Caco-2 (cell line): Measurements from ENCODE around the gene CCDC148. TPM values are rescaled to one million over a fixed set of nuclear protein-coding genes. Genes with fewer than 3 reads are reported as not detected.
"Not testable (repeated sequence)": the region's sequence is repeated elsewhere in the genome, so short reads cannot be mapped to it uniquely, and the experiment has no call there.

Experiments
- BruUV-seq: library from RNA; stranded (reverse); fragments of 400-500 nt; replicated peaks from 2 replicates; lab custom pipeline; 2021; lab: Mats Ljungman, UMichigan
- CTCF ChIA-PET: fragments of 300-600 bp; sonication (Branson Sonifier 250); formaldehyde crosslinking; loops from one replicate; lab custom pipeline; 2022; ENCODE audit warnings: antibody characterized with exemption; lab: Charles Lee
- POLR2A ChIA-PET: fragments of 300-600 bp; sonication (Branson Sonifier 250); formaldehyde crosslinking; loops from one replicate; lab custom pipeline; 2022; ENCODE audit warnings: antibody characterized with exemption; lab: Charles Lee
- DNase-seq, 2 experiments: peaks; one replicate each; pipeline versions ENCODE4 v3.0.0 to v3.0.0-alpha.2; 2020 to 2022
- H3K27me3 ChIP-seq: replicated peaks from 2 replicates; pipeline ENCODE4 v1.6.0; 2011; ENCODE audit warnings: low read length; ENCODE audit not compliant: control insufficient read depth, insufficient read depth
- H3K36me3 ChIP-seq: 2 replicates; pipeline ENCODE4 v1.5.1; 2011; ENCODE audit warnings: low read length; ENCODE audit not compliant: control insufficient read depth, insufficient read depth
- H3K4me1 ChIP-seq: fragments of 250-450 bp; sonication (Bioruptor Pico); 2 replicates; pipeline ENCODE4 v1.5.1; 2020; ENCODE audit warnings: mild to moderate bottlenecking
- H3K4me3 ChIP-seq: 2 replicates; pipeline ENCODE4 v1.5.1; 2011; ENCODE audit warnings: low read depth, mild to moderate bottlenecking, control low read depth, low read length
- H3K9me3 ChIP-seq: fragments of 250-450 bp; sonication (Bioruptor Pico); 2 replicates; pipeline ENCODE4 v1.5.1; 2020; ENCODE audit warnings: mild to moderate bottlenecking, moderate library complexity
- H3K27ac Mint-ChIP-seq: one replicate; pipeline ENCODE4 v1.8.0; 2022; ENCODE audit warnings: mixed read lengths; ENCODE audit not compliant: unreplicated experiment
- H3K27me3 Mint-ChIP-seq: one replicate; pipeline ENCODE4 v1.8.0; 2022; ENCODE audit warnings: mixed read lengths; ENCODE audit not compliant: insufficient read depth, unreplicated experiment
- H3K36me3 Mint-ChIP-seq: one replicate; pipeline ENCODE4 v1.8.0; 2022; ENCODE audit warnings: mild to moderate bottlenecking, mixed read lengths; ENCODE audit not compliant: insufficient read depth, unreplicated experiment
- H3K4me1 Mint-ChIP-seq: one replicate; pipeline ENCODE4 v1.8.0; 2022; ENCODE audit warnings: low read depth, mixed read lengths; ENCODE audit not compliant: unreplicated experiment
- H3K4me3 Mint-ChIP-seq: one replicate; pipeline ENCODE4 v1.8.0; 2022; ENCODE audit warnings: mild to moderate bottlenecking, moderate library complexity, mixed read lengths; ENCODE audit not compliant: unreplicated experiment
- H3K9me3 Mint-ChIP-seq: one replicate; pipeline ENCODE4 v1.8.0; 2022; ENCODE audit warnings: mixed read lengths; ENCODE audit not compliant: unreplicated experiment
- CTCF ChIP-seq, 2 experiments: fragments of 200-600 bp in 1 of 2; IDR thresholded peaks; 1 replicate in 1 of 2; 2 replicates in 1 of 2; pipeline versions ENCODE4 v1.5.1 to v1.8.0; 2011 to 2022; ENCODE audit warnings: antibody characterized with exemption in 1 of 2, control low read depth in 1 of 2, inconsistent platforms in 1 of 2, low read depth in 1 of 2, low read length in 1 of 2, mild to moderate bottlenecking in 1 of 2, moderate library complexity in 1 of 2; ENCODE audit not compliant: insufficient read depth in 1 of 2, severe bottlenecking in 1 of 2, unreplicated experiment in 1 of 2
- intact Hi-C: fragments of 100-400 bp; cut with micrococcal nuclease; formaldehyde crosslinking; loops from one replicate; pipeline ENCODE4 v1.10.0; 2022; ENCODE audit not compliant: unreplicated experiment
- total RNA-seq: library from RNA; stranded (reverse); gene quantifications from 2 replicates; pipeline ENCODE4 v1.2.3, GENCODE V29; 2022

The CCDC148 gene
- total RNA-seq, 1 experiment from 2014 or later = 6.3 TPM

DNA sequence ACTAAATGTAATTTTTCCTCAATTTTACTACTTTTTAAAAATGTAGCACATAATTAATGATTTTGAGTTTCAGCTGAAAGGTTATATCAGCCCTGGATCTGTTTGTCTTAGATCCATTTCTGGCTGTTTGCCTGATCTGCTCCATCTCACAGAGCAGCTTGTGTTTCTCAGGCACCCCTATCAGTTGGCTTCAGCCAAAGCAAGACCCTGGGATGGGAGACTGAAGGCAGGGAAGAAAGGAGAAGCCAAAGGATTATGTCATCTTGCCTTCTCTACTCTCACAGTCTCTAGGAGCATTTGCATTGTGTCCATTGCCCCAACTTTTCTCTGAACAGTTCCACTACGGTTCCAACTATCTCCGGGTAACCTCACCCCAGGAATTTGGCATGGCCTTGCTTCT is 110.5 kb downstream of the CCDC148 start:
- Histone ChIP-seq H3K4me3 (no peak overlapping the region), H3K27me3 (no peaks in the 10 kb centered on the region), H3K36me3 (no peaks in the 10 kb centered on the region), H3K4me1 (no peaks in the 10 kb centered on the region), H3K9me3 (no peaks in the 10 kb centered on the region)
- DNase-seq = no peak
- H3K4me3 Mint-ChIP-seq = no peak overlapping the region
- intact Hi-C loops = no loop called here
- no peaks in the 10 kb centered on the region for H3K9me3 Mint-ChIP-seq
- H3K27me3 Mint-ChIP-seq = no peaks in the 10 kb centered on the region
- CTCF ChIA-PET = no interaction called here
- H3K27ac Mint-ChIP-seq = no peak overlapping the region
- no peaks in the 10 kb centered on the region for H3K4me1 Mint-ChIP-seq
- BruUV-seq = no TSS peak
- POLR2A ChIA-PET = no interaction called here
- no peaks in the 10 kb centered on the region for H3K36me3 Mint-ChIP-seq
- no peak for TF ChIP-seq CTCF (IDR thresholded peaks at IDR 0.05; ENCODE audit: insufficient read depth in 1 of 2, low read depth in 1 of 2, low read length in 1 of 2, severe bottlenecking in 1 of 2, unreplicated experiment in 1 of 2)

DNA sequence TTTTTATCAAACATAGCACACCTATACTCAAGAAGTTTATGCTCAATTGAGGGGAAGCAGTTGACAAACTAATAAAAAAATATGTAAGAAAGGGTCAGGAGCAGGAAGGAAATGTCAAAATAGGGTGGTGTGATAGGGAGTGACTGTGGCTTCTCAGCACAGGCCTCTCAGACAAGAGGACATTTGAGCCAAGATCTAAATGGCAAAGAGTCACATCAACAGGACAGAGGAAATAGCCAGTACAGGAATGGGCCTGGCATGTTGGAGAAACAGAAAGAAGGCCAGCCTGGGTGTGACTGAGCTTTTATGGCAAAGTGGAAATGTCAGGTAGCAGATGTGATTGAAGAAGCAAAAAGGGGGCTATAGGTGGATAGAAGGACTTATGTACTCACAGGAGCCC is 117.0 kb downstream of the CCDC148 start:
- Mint-ChIP-seq H3K27me3 (no peaks in the 10 kb centered on the region), H3K4me3 (no peak overlapping the region), H3K27ac (no peak overlapping the region), H3K36me3 (no peaks in the 10 kb centered on the region), H3K9me3 (no peaks in the 10 kb centered on the region), H3K4me1 (no peaks in the 10 kb centered on the region)
- Histone ChIP-seq H3K36me3 (no peaks in the 10 kb centered on the region), H3K27me3 (no peaks in the 10 kb centered on the region), H3K4me1 (no peaks in the 10 kb centered on the region), H3K4me3 (no peak overlapping the region), H3K9me3 (no peaks in the 10 kb centered on the region)
- no peak for DNase-seq
- intact Hi-C loops = no loop called here
- no peak for TF ChIP-seq CTCF (IDR thresholded peaks at IDR 0.05; ENCODE audit: insufficient read depth in 1 of 2, low read depth in 1 of 2, low read length in 1 of 2, severe bottlenecking in 1 of 2, unreplicated experiment in 1 of 2)
- ChIA-PET CTCF (no interaction called here), POLR2A (no interaction called here)
- no TSS peak for BruUV-seq

GRCh38 chr2:158337018-158337417 is 119.5 kb downstream of the CCDC148 start:
- no peak for DNase-seq
- Mint-ChIP-seq H3K27ac (no peak overlapping the region), H3K27me3 (no peaks in the 10 kb centered on the region), H3K4me3 (no peak overlapping the region), H3K4me1 (no peaks in the 10 kb centered on the region), H3K9me3 (peaks cover 16% of the 10 kb centered on the region), H3K36me3 (no peaks in the 10 kb centered on the region)
- no peak for TF ChIP-seq CTCF (IDR thresholded peaks at IDR 0.05; ENCODE audit: insufficient read depth in 1 of 2, low read depth in 1 of 2, low read length in 1 of 2, severe bottlenecking in 1 of 2, unreplicated experiment in 1 of 2)
- intact Hi-C loops = no loop called here
- Histone ChIP-seq H3K36me3 (no peaks in the 10 kb centered on the region), H3K4me1 (no peaks in the 10 kb centered on the region), H3K27me3 (no peaks in the 10 kb centered on the region), H3K4me3 (no peak overlapping the region), H3K9me3 (no peaks in the 10 kb centered on the region)
- ChIA-PET CTCF (no interaction called here), POLR2A (no interaction called here)
- no TSS peak for BruUV-seq

GRCh38 chr2:158331799-158332198 is 124.8 kb downstream of the CCDC148 start:
- DNase-seq, H3K9me3 ChIP-seq, H3K4me1 Mint-ChIP-seq, H3K27me3 ChIP-seq, H3K36me3 ChIP-seq, BruUV-seq, POLR2A ChIA-PET, intact Hi-C loops, H3K27ac Mint-ChIP-seq, H3K36me3 Mint-ChIP-seq, CTCF ChIA-PET, H3K4me1 ChIP-seq, H3K4me3 Mint-ChIP-seq, H3K27me3 Mint-ChIP-seq, H3K4me3 ChIP-seq: not testable (repeated sequence)
- peaks cover 33% of the 10 kb centered on the region for H3K9me3 Mint-ChIP-seq
